ENCODE measurements around the gene ARV1.

GRCh38 chr1:231049121-231049979, 70.5 kb downstream of the ARV1 start:
- TF ChIP-seq, protein P1, sequence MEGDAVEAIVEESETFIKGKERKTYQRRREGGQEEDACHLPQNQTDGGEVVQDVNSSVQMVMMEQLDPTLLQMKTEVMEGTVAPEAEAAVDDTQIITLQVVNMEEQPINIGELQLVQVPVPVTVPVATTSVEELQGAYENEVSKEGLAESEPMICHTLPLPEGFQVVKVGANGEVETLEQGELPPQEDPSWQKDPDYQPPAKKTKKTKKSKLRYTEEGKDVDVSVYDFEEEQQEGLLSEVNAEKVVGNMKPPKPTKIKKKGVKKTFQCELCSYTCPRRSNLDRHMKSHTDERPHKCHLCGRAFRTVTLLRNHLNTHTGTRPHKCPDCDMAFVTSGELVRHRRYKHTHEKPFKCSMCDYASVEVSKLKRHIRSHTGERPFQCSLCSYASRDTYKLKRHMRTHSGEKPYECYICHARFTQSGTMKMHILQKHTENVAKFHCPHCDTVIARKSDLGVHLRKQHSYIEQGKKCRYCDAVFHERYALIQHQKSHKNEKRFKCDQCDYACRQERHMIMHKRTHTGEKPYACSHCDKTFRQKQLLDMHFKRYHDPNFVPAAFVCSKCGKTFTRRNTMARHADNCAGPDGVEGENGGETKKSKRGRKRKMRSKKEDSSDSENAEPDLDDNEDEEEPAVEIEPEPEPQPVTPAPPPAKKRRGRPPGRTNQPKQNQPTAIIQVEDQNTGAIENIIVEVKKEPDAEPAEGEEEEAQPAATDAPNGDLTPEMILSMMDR (IDR thresholded peaks at IDR 0.05; ENCODE audit: poor library complexity, severe bottlenecking) = no peak
- TF ChIP-seq EZH2 (IDR thresholded peaks at IDR 0.05; ENCODE audit: borderline replicate concordance, insufficient read depth, low read length, poor library complexity, severe bottlenecking) (no peak), EP300 (conservative IDR thresholded peaks at IDR 0.05; ENCODE audit: poor library complexity, severe bottlenecking) (no peak)
